HCT116 (cell line): ENCODE results near the gene TNNC1.

Experiments
- CBX3 ChIP-seq: IDR thresholded peaks from 2 replicates; pipeline ENCODE4 v1.6.1; 2012; ENCODE audit warnings: low read depth
- EZH2 ChIP-seq: fragments of 200-600 bp; sonication (generic); IDR thresholded peaks from 2 replicates; pipeline ENCODE4 v1.6.1; 2017; ENCODE audit warnings: antibody characterized with exemption, mixed run types
- JUND ChIP-seq: IDR thresholded peaks from 2 replicates; pipeline ENCODE4 v1.6.1; 2012
- POLR2AphosphoS5 ChIP-seq: IDR thresholded peaks from 2 replicates; pipeline ENCODE4 v1.6.1; 2011; ENCODE audit warnings: mild to moderate bottlenecking, low read depth, low read length, moderate library complexity
- RAD21 ChIP-seq: IDR thresholded peaks from 2 replicates; pipeline ENCODE4 v1.6.1; 2012; ENCODE audit warnings: low read depth, mild to moderate bottlenecking
- SIN3A ChIP-seq: IDR thresholded peaks from 2 replicates; pipeline ENCODE4 v1.6.1; 2012; ENCODE audit warnings: low read depth
- ZNF274 ChIP-seq: fragments of 200-500 bp; sonication (Bioruptor generic); IDR thresholded peaks from 2 replicates; pipeline ENCODE4 v1.6.1; 2014; ENCODE audit warnings: mild to moderate bottlenecking, low read depth, low read length, inconsistent platforms
- TF ChIP-seq, protein P1 (sequence below), 3 experiments: fragments of 200-600 bp in 1 of 3; sonication (generic) in 1 of 3; IDR thresholded peaks in 2 of 3; conservative IDR thresholded peaks in 1 of 3; 2 replicates each; pipeline ENCODE4 v1.5.1; 2012 to 2017; ENCODE audit warnings: low read depth in 2 of 3, low read length in 2 of 3, antibody characterized with exemption in 1 of 3, borderline replicate concordance in 1 of 3, control low read depth in 1 of 3, mild to moderate bottlenecking in 1 of 3, mixed read lengths in 1 of 3, mixed run types in 1 of 3, moderate library complexity in 1 of 3; ENCODE audit not compliant: insufficient read depth in 1 of 3
- TF ChIP-seq, protein P2 (sequence below): IDR thresholded peaks from 2 replicates; pipeline ENCODE4 v1.6.1; 2012; ENCODE audit warnings: low read depth
- TF ChIP-seq, protein P3 (sequence below): IDR thresholded peaks from 2 replicates; pipeline ENCODE4 v1.6.1; 2011; ENCODE audit warnings: mild to moderate bottlenecking, low read length, moderate library complexity; ENCODE audit not compliant: insufficient replicate concordance; ENCODE audit errors: extremely low read depth

DNA sequence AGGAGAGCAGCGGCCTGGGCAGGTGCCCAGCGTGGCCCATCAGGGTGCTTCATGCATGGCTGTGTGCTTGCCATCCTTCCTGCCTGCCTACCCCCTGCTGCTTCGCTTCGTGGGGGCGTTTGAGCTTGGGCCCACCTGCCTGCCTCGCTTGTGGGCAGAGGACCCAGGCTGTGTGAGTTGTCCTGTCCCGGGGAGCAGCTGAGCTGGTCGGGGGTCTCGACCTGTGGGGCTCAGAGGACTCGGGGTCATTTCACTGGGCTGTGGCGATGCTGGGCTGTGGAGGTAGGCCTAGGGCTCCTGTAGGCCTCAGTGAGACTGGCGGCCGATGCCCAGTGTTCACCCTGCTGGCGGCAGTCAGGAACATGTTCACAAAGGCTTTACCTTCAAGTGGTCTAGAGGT, 29.2 kb upstream of the TNNC1 start:
- TF ChIP-seq, protein P1, sequence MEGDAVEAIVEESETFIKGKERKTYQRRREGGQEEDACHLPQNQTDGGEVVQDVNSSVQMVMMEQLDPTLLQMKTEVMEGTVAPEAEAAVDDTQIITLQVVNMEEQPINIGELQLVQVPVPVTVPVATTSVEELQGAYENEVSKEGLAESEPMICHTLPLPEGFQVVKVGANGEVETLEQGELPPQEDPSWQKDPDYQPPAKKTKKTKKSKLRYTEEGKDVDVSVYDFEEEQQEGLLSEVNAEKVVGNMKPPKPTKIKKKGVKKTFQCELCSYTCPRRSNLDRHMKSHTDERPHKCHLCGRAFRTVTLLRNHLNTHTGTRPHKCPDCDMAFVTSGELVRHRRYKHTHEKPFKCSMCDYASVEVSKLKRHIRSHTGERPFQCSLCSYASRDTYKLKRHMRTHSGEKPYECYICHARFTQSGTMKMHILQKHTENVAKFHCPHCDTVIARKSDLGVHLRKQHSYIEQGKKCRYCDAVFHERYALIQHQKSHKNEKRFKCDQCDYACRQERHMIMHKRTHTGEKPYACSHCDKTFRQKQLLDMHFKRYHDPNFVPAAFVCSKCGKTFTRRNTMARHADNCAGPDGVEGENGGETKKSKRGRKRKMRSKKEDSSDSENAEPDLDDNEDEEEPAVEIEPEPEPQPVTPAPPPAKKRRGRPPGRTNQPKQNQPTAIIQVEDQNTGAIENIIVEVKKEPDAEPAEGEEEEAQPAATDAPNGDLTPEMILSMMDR (IDR thresholded peaks at IDR 0.05 in 2 of 3, conservative IDR thresholded peaks at IDR 0.05 in 1 of 3; ENCODE audit: borderline replicate concordance in 1 of 3, insufficient read depth in 1 of 3, low read depth in 2 of 3, low read length in 2 of 3): no peak
- TF ChIP-seq EZH2: no peak
- TF ChIP-seq POLR2AphosphoS5: no peak
- TF ChIP-seq RAD21: no peak
- no peak for TF ChIP-seq ZNF274
- TF ChIP-seq, protein P2, sequence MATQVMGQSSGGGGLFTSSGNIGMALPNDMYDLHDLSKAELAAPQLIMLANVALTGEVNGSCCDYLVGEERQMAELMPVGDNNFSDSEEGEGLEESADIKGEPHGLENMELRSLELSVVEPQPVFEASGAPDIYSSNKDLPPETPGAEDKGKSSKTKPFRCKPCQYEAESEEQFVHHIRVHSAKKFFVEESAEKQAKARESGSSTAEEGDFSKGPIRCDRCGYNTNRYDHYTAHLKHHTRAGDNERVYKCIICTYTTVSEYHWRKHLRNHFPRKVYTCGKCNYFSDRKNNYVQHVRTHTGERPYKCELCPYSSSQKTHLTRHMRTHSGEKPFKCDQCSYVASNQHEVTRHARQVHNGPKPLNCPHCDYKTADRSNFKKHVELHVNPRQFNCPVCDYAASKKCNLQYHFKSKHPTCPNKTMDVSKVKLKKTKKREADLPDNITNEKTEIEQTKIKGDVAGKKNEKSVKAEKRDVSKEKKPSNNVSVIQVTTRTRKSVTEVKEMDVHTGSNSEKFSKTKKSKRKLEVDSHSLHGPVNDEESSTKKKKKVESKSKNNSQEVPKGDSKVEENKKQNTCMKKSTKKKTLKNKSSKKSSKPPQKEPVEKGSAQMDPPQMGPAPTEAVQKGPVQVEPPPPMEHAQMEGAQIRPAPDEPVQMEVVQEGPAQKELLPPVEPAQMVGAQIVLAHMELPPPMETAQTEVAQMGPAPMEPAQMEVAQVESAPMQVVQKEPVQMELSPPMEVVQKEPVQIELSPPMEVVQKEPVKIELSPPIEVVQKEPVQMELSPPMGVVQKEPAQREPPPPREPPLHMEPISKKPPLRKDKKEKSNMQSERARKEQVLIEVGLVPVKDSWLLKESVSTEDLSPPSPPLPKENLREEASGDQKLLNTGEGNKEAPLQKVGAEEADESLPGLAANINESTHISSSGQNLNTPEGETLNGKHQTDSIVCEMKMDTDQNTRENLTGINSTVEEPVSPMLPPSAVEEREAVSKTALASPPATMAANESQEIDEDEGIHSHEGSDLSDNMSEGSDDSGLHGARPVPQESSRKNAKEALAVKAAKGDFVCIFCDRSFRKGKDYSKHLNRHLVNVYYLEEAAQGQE: no peak
- TF ChIP-seq JUND: no peak
- TF ChIP-seq, protein P3, sequence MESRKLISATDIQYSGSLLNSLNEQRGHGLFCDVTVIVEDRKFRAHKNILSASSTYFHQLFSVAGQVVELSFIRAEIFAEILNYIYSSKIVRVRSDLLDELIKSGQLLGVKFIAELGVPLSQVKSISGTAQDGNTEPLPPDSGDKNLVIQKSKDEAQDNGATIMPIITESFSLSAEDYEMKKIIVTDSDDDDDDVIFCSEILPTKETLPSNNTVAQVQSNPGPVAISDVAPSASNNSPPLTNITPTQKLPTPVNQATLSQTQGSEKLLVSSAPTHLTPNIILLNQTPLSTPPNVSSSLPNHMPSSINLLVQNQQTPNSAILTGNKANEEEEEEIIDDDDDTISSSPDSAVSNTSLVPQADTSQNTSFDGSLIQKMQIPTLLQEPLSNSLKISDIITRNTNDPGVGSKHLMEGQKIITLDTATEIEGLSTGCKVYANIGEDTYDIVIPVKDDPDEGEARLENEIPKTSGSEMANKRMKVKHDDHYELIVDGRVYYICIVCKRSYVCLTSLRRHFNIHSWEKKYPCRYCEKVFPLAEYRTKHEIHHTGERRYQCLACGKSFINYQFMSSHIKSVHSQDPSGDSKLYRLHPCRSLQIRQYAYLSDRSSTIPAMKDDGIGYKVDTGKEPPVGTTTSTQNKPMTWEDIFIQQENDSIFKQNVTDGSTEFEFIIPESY: no peak
- TF ChIP-seq CBX3: no peak
- TF ChIP-seq SIN3A: no peak
